ENCODE data around the gene FHOD3. TPM values are rescaled to one million over a fixed set of nuclear protein-coding genes. Genes with fewer than 3 reads are reported as not detected.

Gene FHOD3
- total RNA-seq, 1 experiment from 2014 or later, result 18.1 TPM

DNA sequence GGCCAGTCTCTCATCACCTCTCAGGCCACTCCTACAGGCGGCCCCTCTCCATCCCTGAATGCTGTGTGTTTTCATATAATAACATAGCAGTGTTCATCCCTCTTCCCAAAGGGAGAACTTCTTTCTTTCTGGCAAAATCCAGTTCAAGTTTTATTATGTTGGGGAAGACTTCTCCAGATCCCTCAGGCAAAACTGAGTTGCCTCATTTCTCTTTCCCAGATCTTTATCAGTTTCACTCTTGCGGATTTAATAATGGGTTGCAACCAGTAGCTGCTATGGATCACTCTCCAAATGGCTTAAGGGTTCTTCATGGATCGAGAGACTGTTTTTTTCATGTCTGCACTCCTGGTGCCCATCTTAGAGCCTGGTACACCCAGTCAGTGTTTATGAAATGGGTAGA is 129.9 kb downstream of the FHOD3 start:
- BruUV-seq (replicated peaks), result no TSS peak
- H3K4me2 ChIP-seq (ENCODE audit: low read length), result no peak overlapping the region

DNA sequence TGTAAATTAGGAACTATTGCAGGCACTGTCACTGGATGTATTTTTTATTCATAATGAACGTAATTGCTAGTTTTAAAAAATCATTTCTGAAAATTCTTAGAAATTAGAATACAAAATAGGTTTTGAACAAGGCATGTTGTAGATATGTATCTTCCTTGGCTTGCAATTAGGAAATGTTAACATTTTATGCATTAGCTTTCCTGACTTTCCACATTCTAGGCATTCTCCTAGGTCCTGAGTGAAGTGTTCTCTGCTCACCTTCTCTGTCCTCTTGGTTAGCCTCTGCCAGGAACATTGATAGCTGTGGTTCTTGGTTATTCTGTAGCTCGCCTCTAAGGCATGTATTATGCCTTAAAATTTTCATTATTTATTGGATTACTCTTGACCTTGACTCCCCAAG is 130.3 kb downstream of the FHOD3 start:
- H2AFZ ChIP-seq (ENCODE audit: low read length), result no peak overlapping the region
- DNase-seq, result no peak
- H3K27me3 ChIP-seq (ENCODE audit: low read length), result no peaks in the 10 kb centered on the region
- H3K9ac ChIP-seq (ENCODE audit: low read length), result no peak overlapping the region
- no peaks in the 10 kb centered on the region for H3K36me3 ChIP-seq (ENCODE audit: low read depth, low read length)
- no peak overlapping the region for H3K4me2 ChIP-seq (ENCODE audit: low read length)
- ATAC-seq, result no peak
- H3K79me2 ChIP-seq (ENCODE audit: low read length), result no peaks in the 10 kb centered on the region
- no peaks in the 10 kb centered on the region for H3K4me1 ChIP-seq (ENCODE audit: insufficient read depth, low read length)
- POLR2A ChIA-PET (ENCODE audit: unreplicated experiment), result no interaction called here
- H3K9me2 ChIP-seq (replicated peaks; ENCODE audit: low read length), result no peaks in the 10 kb centered on the region
- H3K27ac ChIP-seq (ENCODE audit: low read length), result no peak overlapping the region
- H3K4me3 ChIP-seq (ENCODE audit: low read length), result no peak overlapping the region
- intact Hi-C loops (cut with micrococcal nuclease), result no loop called here
- TF ChIP-seq, protein P1, sequence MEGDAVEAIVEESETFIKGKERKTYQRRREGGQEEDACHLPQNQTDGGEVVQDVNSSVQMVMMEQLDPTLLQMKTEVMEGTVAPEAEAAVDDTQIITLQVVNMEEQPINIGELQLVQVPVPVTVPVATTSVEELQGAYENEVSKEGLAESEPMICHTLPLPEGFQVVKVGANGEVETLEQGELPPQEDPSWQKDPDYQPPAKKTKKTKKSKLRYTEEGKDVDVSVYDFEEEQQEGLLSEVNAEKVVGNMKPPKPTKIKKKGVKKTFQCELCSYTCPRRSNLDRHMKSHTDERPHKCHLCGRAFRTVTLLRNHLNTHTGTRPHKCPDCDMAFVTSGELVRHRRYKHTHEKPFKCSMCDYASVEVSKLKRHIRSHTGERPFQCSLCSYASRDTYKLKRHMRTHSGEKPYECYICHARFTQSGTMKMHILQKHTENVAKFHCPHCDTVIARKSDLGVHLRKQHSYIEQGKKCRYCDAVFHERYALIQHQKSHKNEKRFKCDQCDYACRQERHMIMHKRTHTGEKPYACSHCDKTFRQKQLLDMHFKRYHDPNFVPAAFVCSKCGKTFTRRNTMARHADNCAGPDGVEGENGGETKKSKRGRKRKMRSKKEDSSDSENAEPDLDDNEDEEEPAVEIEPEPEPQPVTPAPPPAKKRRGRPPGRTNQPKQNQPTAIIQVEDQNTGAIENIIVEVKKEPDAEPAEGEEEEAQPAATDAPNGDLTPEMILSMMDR (conservative IDR thresholded peaks at IDR 0.05; ENCODE audit: low read depth, low read length), result no peak
- no peak for TF ChIP-seq EZH2 (IDR thresholded peaks at IDR 0.05; ENCODE audit: low read length, unreplicated experiment)
- no peak for TF ChIP-seq EZH2phosphoT487 (IDR thresholded peaks at IDR 0.05; ENCODE audit: borderline replicate concordance, low read length)
- no peaks in the 10 kb centered on the region for H3K9me3 ChIP-seq (ENCODE audit: low read length)
- H4K20me1 ChIP-seq (ENCODE audit: low read length), result no peaks in the 10 kb centered on the region
- no TSS peak for BruUV-seq (replicated peaks)
- H3F3A ChIP-seq (ENCODE audit: low read length, unreplicated experiment), result no peaks in the 10 kb centered on the region
- CTCF ChIA-PET, result no interaction called here

More for the DNA sequence above, 129.9 kb downstream of the FHOD3 start:
- H3K79me2 ChIP-seq (ENCODE audit: low read length), result no peaks in the 10 kb centered on the region
- H3K9me2 ChIP-seq (replicated peaks; ENCODE audit: low read length), result no peaks in the 10 kb centered on the region
- no peak overlapping the region for H3K27ac ChIP-seq (ENCODE audit: low read length)
- ATAC-seq (no peak), DNase-seq (no peak)
- no peaks in the 10 kb centered on the region for H3F3A ChIP-seq (ENCODE audit: low read length, unreplicated experiment)
- H3K27me3 ChIP-seq (ENCODE audit: low read length), result no peaks in the 10 kb centered on the region
- H3K4me1 ChIP-seq (ENCODE audit: insufficient read depth, low read length), result no peaks in the 10 kb centered on the region
- ChIA-PET POLR2A (ENCODE audit: unreplicated experiment) (no interaction called here), CTCF (no interaction called here)
- H3K9ac ChIP-seq (ENCODE audit: low read length), result no peak overlapping the region
- H3K36me3 ChIP-seq (ENCODE audit: low read depth, low read length), result no peaks in the 10 kb centered on the region
- TF ChIP-seq EZH2phosphoT487 (IDR thresholded peaks at IDR 0.05; ENCODE audit: borderline replicate concordance, low read length) (no peak), EZH2 (IDR thresholded peaks at IDR 0.05; ENCODE audit: low read length, unreplicated experiment) (no peak)
- TF ChIP-seq, protein P1 (conservative IDR thresholded peaks at IDR 0.05; ENCODE audit: low read depth, low read length), result no peak
- H4K20me1 ChIP-seq (ENCODE audit: low read length), result no peaks in the 10 kb centered on the region
- no peak overlapping the region for H2AFZ ChIP-seq (ENCODE audit: low read length)
- no peak overlapping the region for H3K4me3 ChIP-seq (ENCODE audit: low read length)
- no peaks in the 10 kb centered on the region for H3K9me3 ChIP-seq (ENCODE audit: low read length)
- intact Hi-C loops (cut with micrococcal nuclease), result no loop called here

DNA sequence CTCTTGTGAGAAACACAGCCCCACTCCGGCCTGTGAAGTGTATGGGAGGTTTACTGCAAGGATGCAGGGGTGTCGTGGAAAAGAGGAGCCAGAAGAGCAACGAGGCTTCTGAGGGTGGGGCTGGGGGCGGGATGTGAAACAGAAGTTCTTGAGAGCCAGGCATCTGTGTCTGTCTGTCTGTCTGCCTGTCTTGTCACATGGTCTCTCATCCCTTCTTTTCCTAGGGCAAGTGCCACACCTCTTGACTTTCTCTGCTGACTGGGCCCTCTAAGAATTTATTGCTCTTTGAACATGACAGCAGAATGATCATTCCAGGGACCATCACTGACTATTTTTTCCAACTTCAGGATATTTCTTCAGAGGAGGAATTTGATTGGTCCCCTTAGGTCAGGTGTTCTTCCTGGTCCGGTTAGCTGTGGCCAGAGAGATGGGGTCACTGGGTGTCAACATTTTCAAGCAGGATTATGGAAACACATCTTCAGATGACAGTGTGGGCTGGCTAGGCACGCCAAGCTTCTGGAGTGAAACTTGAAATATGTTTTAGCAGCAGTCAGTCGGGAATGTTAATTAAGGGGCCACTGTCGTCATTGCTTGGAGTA is 131.0 kb downstream of the FHOD3 start:
- Histone ChIP-seq H3K4me1 (ENCODE audit: insufficient read depth, low read length) (no peaks in the 10 kb centered on the region), H3K27me3 (ENCODE audit: low read length) (no peaks in the 10 kb centered on the region), H3K27ac (ENCODE audit: low read length) (no peak overlapping the region), H3F3A (ENCODE audit: low read length, unreplicated experiment) (no peaks in the 10 kb centered on the region), H3K9me2 (replicated peaks; ENCODE audit: low read length) (no peaks in the 10 kb centered on the region), H3K4me2 (ENCODE audit: low read length) (no peak overlapping the region), H2AFZ (ENCODE audit: low read length) (no peak overlapping the region), H3K9me3 (ENCODE audit: low read length) (no peaks in the 10 kb centered on the region), H3K9ac (ENCODE audit: low read length) (no peak overlapping the region), H3K36me3 (ENCODE audit: low read depth, low read length) (no peaks in the 10 kb centered on the region), H4K20me1 (ENCODE audit: low read length) (no peaks in the 10 kb centered on the region), H3K4me3 (ENCODE audit: low read length) (no peak overlapping the region), H3K79me2 (ENCODE audit: low read length) (no peaks in the 10 kb centered on the region)
- BruUV-seq (replicated peaks), result no TSS peak
- intact Hi-C loops (cut with micrococcal nuclease), result no loop called here
- POLR2A ChIA-PET (ENCODE audit: unreplicated experiment), result no interaction called here
- DNase-seq (no peak), ATAC-seq (no peak)
- CTCF ChIA-PET, result no interaction called here
- no peak for TF ChIP-seq EZH2phosphoT487 (IDR thresholded peaks at IDR 0.05; ENCODE audit: borderline replicate concordance, low read length)
- TF ChIP-seq, protein P1 (conservative IDR thresholded peaks at IDR 0.05; ENCODE audit: low read depth, low read length), result no peak
- TF ChIP-seq EZH2 (IDR thresholded peaks at IDR 0.05; ENCODE audit: low read length, unreplicated experiment), result no peak
